ENCODE data around the gene FGF12. TPM values are rescaled to one million over a fixed set of nuclear protein-coding genes. Genes with fewer than 3 reads are reported as not detected.

The FGF12 gene
- total RNA-seq, 1 donor from 2014 or later = not detected

GRCh38 chr3:192229866-192230265 lies 497.5 kb downstream of the FGF12 start:
- Mint-ChIP-seq H3K4me1 (ENCODE audit: low read depth) (no peaks in the 10 kb centered on the region), H3K27me3 (ENCODE audit: low read depth) (no peaks in the 10 kb centered on the region), H3K27ac (no peak overlapping the region), H3K9me3 (no peaks in the 10 kb centered on the region), H3K4me3 (ENCODE audit: low read depth) (no peak overlapping the region), H3K36me3 (ENCODE audit: low read depth) (no peaks in the 10 kb centered on the region)
- intact Hi-C loops (cut with micrococcal nuclease) = no loop called here
- DNase-seq (ENCODE audit: low spot score) = no peak

GRCh38 chr3:192224634-192225155 lies 502.6 kb downstream of the FGF12 start:
- no peak overlapping the region for H3K4me3 Mint-ChIP-seq (ENCODE audit: low read depth)
- DNase-seq (ENCODE audit: low spot score) = no peak
- no peaks in the 10 kb centered on the region for H3K36me3 Mint-ChIP-seq (ENCODE audit: low read depth)
- intact Hi-C loops (cut with micrococcal nuclease) = no loop called here
- no peaks in the 10 kb centered on the region for H3K27me3 Mint-ChIP-seq (ENCODE audit: low read depth)
- no peak overlapping the region for H3K27ac Mint-ChIP-seq
- H3K9me3 Mint-ChIP-seq = no peaks in the 10 kb centered on the region
- no peaks in the 10 kb centered on the region for H3K4me1 Mint-ChIP-seq (ENCODE audit: low read depth)

GRCh38 chr3:192223815-192224214 lies 503.5 kb downstream of the FGF12 start:
- Mint-ChIP-seq H3K9me3 (no peaks in the 10 kb centered on the region), H3K27ac (no peak overlapping the region), H3K36me3 (ENCODE audit: low read depth) (no peaks in the 10 kb centered on the region), H3K4me3 (ENCODE audit: low read depth) (no peak overlapping the region), H3K4me1 (ENCODE audit: low read depth) (no peaks in the 10 kb centered on the region), H3K27me3 (ENCODE audit: low read depth) (no peaks in the 10 kb centered on the region)
- no peak for DNase-seq (ENCODE audit: low spot score)
- intact Hi-C loops (cut with micrococcal nuclease) = no loop called here

- DNase-seq (ENCODE audit: low spot score) = no peak
- no peak overlapping the region for H3K27ac Mint-ChIP-seq
These were observed 506.4 kb downstream of the FGF12 start for GRCh38 chr3:192220915-192221314.

GRCh38 chr3:192219926-192220325 lies 507.4 kb downstream of the FGF12 start:
- Mint-ChIP-seq H3K9me3 (no peaks in the 10 kb centered on the region), H3K27ac (no peak overlapping the region), H3K27me3 (ENCODE audit: low read depth) (no peaks in the 10 kb centered on the region), H3K4me1 (ENCODE audit: low read depth) (no peaks in the 10 kb centered on the region), H3K36me3 (ENCODE audit: low read depth) (no peaks in the 10 kb centered on the region), H3K4me3 (ENCODE audit: low read depth) (no peak overlapping the region)
- intact Hi-C loops (cut with micrococcal nuclease) = no loop called here
- no peak for DNase-seq (ENCODE audit: low spot score)

More at GRCh38 chr3:192220915-192221314, 506.4 kb downstream of the FGF12 start:
- Mint-ChIP-seq H3K4me1 (ENCODE audit: low read depth) (no peaks in the 10 kb centered on the region), H3K36me3 (ENCODE audit: low read depth) (no peaks in the 10 kb centered on the region), H3K9me3 (no peaks in the 10 kb centered on the region), H3K4me3 (ENCODE audit: low read depth) (no peak overlapping the region), H3K27me3 (ENCODE audit: low read depth) (no peaks in the 10 kb centered on the region)
- intact Hi-C loops (cut with micrococcal nuclease) = no loop called here

GRCh38 chr3:192216067-192216466 lies 511.3 kb downstream of the FGF12 start:
- H3K27ac Mint-ChIP-seq = no peak overlapping the region
- H3K4me3 Mint-ChIP-seq (ENCODE audit: low read depth) = no peak overlapping the region
- H3K9me3 Mint-ChIP-seq = no peaks in the 10 kb centered on the region
- no peaks in the 10 kb centered on the region for H3K27me3 Mint-ChIP-seq (ENCODE audit: low read depth)
- H3K4me1 Mint-ChIP-seq (ENCODE audit: low read depth) = no peaks in the 10 kb centered on the region
- no peaks in the 10 kb centered on the region for H3K36me3 Mint-ChIP-seq (ENCODE audit: low read depth)
- intact Hi-C loops (cut with micrococcal nuclease) = no loop called here
- no peak for DNase-seq (ENCODE audit: low spot score)

- H3K27me3 Mint-ChIP-seq (ENCODE audit: low read depth) = no peaks in the 10 kb centered on the region
- H3K9me3 Mint-ChIP-seq = no peaks in the 10 kb centered on the region
- intact Hi-C loops (cut with micrococcal nuclease) = no loop called here
- no peaks in the 10 kb centered on the region for H3K4me1 Mint-ChIP-seq (ENCODE audit: low read depth)
- no peak for DNase-seq (ENCODE audit: low spot score)
- H3K27ac Mint-ChIP-seq = no peak overlapping the region
- H3K4me3 Mint-ChIP-seq (ENCODE audit: low read depth) = no peak overlapping the region
- no peaks in the 10 kb centered on the region for H3K36me3 Mint-ChIP-seq (ENCODE audit: low read depth)
These were observed 514.4 kb downstream of the FGF12 start for GRCh38 chr3:192212979-192213378.

- intact Hi-C loops (cut with micrococcal nuclease) = no loop called here
- DNase-seq (ENCODE audit: low spot score) = no peak
- H3K36me3 Mint-ChIP-seq (ENCODE audit: low read depth) = no peaks in the 10 kb centered on the region
- no peaks in the 10 kb centered on the region for H3K4me1 Mint-ChIP-seq (ENCODE audit: low read depth)
- no peak overlapping the region for H3K4me3 Mint-ChIP-seq (ENCODE audit: low read depth)
- H3K27me3 Mint-ChIP-seq (ENCODE audit: low read depth) = no peaks in the 10 kb centered on the region
- H3K9me3 Mint-ChIP-seq = no peaks in the 10 kb centered on the region
- H3K27ac Mint-ChIP-seq = no peak overlapping the region
These were observed 515.0 kb downstream of the FGF12 start for GRCh38 chr3:192212335-192212734.

- no peak for DNase-seq (ENCODE audit: low spot score)
- no peak overlapping the region for H3K4me3 Mint-ChIP-seq (ENCODE audit: low read depth)
- intact Hi-C loops (cut with micrococcal nuclease) = no loop called here
- H3K27me3 Mint-ChIP-seq (ENCODE audit: low read depth) = no peaks in the 10 kb centered on the region
- no peaks in the 10 kb centered on the region for H3K4me1 Mint-ChIP-seq (ENCODE audit: low read depth)
- no peaks in the 10 kb centered on the region for H3K9me3 Mint-ChIP-seq
- no peak overlapping the region for H3K27ac Mint-ChIP-seq
- H3K36me3 Mint-ChIP-seq (ENCODE audit: low read depth) = no peaks in the 10 kb centered on the region
These were observed 519.7 kb downstream of the FGF12 start for GRCh38 chr3:192207651-192208050.

GRCh38 chr3:192207239-192207638 lies 520.1 kb downstream of the FGF12 start:
- Mint-ChIP-seq H3K9me3 (no peaks in the 10 kb centered on the region), H3K4me1 (ENCODE audit: low read depth) (no peaks in the 10 kb centered on the region), H3K36me3 (ENCODE audit: low read depth) (no peaks in the 10 kb centered on the region), H3K27me3 (ENCODE audit: low read depth) (no peaks in the 10 kb centered on the region), H3K27ac (no peak overlapping the region), H3K4me3 (ENCODE audit: low read depth) (no peak overlapping the region)
- intact Hi-C loops (cut with micrococcal nuclease) = no loop called here
- no peak for DNase-seq (ENCODE audit: low spot score)

GRCh38 chr3:192194085-192194484 lies 533.3 kb downstream of the FGF12 start:
- intact Hi-C loops (cut with micrococcal nuclease) = no loop called here
- no peaks in the 10 kb centered on the region for H3K9me3 Mint-ChIP-seq
- H3K36me3 Mint-ChIP-seq (ENCODE audit: low read depth) = no peaks in the 10 kb centered on the region
- DNase-seq (ENCODE audit: low spot score) = no peak
- H3K27ac Mint-ChIP-seq = no peak overlapping the region
- no peaks in the 10 kb centered on the region for H3K27me3 Mint-ChIP-seq (ENCODE audit: low read depth)
- H3K4me3 Mint-ChIP-seq (ENCODE audit: low read depth) = no peak overlapping the region
- no peaks in the 10 kb centered on the region for H3K4me1 Mint-ChIP-seq (ENCODE audit: low read depth)

- Mint-ChIP-seq H3K4me3 (ENCODE audit: low read depth) (no peak overlapping the region), H3K27me3 (ENCODE audit: low read depth) (no peaks in the 10 kb centered on the region), H3K36me3 (ENCODE audit: low read depth) (no peaks in the 10 kb centered on the region), H3K4me1 (ENCODE audit: low read depth) (no peaks in the 10 kb centered on the region), H3K9me3 (no peaks in the 10 kb centered on the region), H3K27ac (no peak overlapping the region)
- intact Hi-C loops (cut with micrococcal nuclease) = loop anchor here (1.0 kb wide), 2 partner anchors 235 to 256 kb away; no protein-coding TSS in a partner anchor
- DNase-seq (ENCODE audit: low spot score) = peak; percentile 10
These were observed 539.0 kb downstream of the FGF12 start for GRCh38 chr3:192188218-192188835.

GRCh38 chr3:192187485-192188051 lies 539.8 kb downstream of the FGF12 start:
- DNase-seq (ENCODE audit: low spot score) = no peak
- H3K4me1 Mint-ChIP-seq (ENCODE audit: low read depth) = no peaks in the 10 kb centered on the region
- no peak overlapping the region for H3K27ac Mint-ChIP-seq
- no peaks in the 10 kb centered on the region for H3K27me3 Mint-ChIP-seq (ENCODE audit: low read depth)
- H3K4me3 Mint-ChIP-seq (ENCODE audit: low read depth) = no peak overlapping the region
- intact Hi-C loops (cut with micrococcal nuclease) = loop anchor here (1.0 kb wide), 2 partner anchors 236 to 257 kb away; no protein-coding TSS in a partner anchor
- H3K9me3 Mint-ChIP-seq = no peaks in the 10 kb centered on the region
- H3K36me3 Mint-ChIP-seq (ENCODE audit: low read depth) = no peaks in the 10 kb centered on the region
